ENCODE data around the gene ZMYM4.
A peak's percentile ranks its signal among the peaks of the same experiment; 100 is the strongest.

ZMYM4 gene

DNA sequence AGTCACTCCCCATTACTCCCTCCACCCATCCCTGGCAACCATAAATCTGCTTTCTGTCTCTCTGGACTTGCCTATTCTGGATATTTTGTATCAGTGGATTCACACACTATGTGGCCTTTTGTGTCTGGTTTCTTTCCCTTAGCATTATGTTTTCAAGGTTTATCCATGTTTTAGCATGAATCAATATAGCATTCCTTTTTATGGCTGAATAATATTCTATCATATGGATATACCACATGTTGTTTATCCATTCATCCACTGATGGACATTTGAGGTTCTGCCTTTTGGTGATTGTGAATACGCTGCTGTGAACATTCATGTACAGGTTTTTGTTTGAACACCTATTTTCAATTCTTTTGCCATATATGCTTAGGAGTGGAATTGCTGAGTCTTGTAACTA lies 140.4 kb downstream of the ZMYM4 start:
- no peak for DNase-seq

- no peak for DNase-seq
Measured at GRCh38 chr1:35426097-35426586, 157.6 kb downstream of the ZMYM4 start.

- DNase-seq: no peak
Measured at GRCh38 chr1:35428360-35428759, 159.9 kb downstream of the ZMYM4 start.

DNA sequence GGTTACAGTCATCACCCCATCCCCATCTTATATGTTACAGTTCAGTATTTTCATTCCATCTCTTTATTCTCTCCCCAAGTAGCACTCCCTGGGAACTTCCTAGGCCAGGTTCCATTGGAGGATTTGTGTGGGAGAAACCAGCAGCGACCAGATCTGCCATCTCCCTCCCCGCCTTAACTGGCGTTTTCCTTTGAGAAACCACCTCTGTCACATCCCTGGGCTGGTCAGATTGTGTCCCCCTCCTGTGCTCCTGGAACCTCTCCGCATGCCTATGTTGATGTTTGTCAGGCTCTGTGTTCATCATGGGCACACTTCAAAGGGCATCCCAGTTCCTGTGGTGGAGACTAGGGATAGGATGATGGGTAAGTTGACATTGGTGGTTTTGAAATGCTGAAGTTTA lies 162.3 kb downstream of the ZMYM4 start:
- DNase-seq: no peak

- no peak for DNase-seq
Measured at GRCh38 chr1:35431173-35431599, 162.7 kb downstream of the ZMYM4 start.

GRCh38 chr1:35432231-35432630 lies 163.7 kb downstream of the ZMYM4 start:
- no peak for DNase-seq

DNA sequence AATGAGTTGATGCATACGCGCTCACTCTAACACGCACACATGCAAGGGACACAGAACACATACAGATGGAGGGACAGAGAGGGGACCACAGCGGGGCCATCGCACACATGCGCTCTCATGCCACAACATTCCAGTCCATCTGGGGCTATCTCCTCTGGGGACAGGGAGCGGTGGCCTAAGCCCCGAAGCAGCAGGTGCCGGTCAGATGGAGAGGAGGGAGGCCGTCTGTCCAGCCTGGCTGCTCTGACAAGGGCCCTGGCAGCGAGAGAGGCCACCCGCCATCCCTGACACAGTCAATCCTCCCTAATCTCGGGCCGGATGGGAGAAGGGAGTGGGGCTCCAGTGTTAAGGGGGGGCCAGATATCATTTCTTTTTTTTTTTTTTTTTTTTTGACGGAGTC lies 165.2 kb downstream of the ZMYM4 start:
- DNase-seq: no peak

GRCh38 chr1:35434703-35435102 lies 166.2 kb downstream of the ZMYM4 start:
- no peak for DNase-seq

DNA sequence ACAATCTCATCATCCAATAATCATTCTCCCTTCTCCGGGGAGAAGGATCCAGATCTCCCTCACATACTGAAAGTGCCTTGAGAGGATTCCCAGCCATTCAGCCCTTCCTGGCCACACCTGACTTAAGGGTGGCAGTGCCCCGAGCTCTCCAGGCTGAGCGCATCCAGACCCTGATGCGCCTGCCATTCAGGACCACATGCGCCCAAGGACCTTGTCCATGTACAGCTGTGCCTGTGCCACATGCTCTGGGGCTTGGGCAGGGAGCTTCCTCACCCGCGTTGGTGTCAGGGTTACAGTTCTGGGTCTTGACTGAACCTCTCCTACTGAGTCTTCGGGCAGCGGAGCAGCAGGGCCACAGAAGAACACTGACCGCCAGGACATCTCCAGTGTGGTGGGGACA lies 167.6 kb downstream of the ZMYM4 start:
- DNase-seq: no peak

GRCh38 chr1:35437200-35437599 lies 168.7 kb downstream of the ZMYM4 start:
- DNase-seq: no peak

DNA sequence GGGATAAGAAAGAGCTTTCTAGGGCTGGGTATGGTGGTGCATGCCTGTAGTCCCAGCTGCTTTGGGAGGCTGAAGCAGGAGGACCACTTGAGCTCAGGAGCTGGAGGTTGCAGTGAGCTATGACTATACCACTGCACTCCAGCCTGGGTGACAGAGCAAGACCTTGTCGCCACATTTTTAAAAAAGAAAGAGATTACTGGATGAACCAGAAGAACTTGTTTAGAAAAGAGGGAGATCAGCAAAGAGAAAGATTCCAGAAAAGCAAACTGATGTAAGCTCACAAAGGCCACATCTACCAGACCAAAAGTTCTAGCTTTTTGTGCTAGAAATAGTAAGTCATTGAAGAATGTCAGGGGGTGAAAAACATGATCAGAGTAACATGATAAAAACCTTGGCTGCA lies 171.1 kb downstream of the ZMYM4 start:
- DNase-seq: no peak

- no peak for DNase-seq
Measured at GRCh38 chr1:35441926-35442579, 173.5 kb downstream of the ZMYM4 start.

DNA sequence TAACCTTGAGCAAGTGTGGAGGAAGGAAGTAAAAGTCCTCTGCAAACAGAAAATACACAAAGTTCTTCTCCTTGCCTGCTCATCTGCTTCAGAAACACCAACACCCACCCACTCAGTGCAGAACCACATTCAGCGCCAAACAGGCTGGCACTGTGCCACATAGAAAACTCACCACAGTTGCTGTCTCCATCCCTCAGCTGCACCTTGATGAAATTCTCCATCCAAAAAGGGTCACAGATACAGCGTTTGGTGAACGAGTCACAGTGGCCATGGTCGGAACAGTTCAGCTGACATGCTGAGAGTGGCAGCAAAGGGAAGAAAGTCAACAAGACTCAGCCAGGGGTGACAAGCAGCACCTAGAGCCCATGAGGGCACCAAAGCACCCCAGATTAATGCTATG lies 174.2 kb downstream of the ZMYM4 start:
- no peak for DNase-seq

DNA sequence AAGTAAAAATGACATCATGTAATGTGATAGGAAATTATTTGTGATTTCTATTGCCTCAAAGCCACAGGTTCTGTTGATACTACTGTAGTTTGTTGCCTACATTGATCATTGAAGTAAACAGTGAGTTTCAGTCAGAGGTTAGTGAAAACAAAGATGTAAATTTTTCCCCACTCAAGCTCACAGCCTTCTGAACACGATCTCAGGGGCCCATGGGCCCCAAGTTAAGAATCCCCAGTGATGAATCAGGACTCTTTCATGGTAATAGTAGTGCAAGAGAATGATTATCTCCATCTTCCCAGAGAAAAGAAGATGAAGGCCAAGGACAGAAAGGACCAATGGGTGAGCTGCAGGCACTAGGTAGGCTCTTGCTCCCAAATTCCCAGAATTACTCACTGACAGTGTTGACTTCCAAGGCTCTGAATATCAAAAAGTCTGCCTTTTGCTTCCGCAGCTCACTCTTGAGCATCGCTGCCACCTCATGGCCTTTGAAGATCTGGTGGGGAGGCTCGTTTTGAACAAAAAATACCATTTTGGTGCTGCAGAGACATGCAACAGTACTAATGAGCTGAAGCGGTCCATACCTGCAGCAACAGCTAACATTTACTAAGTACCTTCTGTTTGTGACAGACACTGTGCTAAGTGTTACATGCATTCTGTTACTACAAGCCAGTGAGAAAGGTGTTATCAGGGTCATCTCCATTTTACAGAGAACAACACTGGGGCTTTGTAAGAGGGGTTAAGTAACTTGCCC lies 175.4 kb downstream of the ZMYM4 start:
- no peak for DNase-seq

- no peak for DNase-seq
Measured at GRCh38 chr1:35444519-35444774, 175.9 kb downstream of the ZMYM4 start.

GRCh38 chr1:35447278-35447677 lies 178.8 kb downstream of the ZMYM4 start:
- DNase-seq: no peak

GRCh38 chr1:35448344-35448801 lies 179.9 kb downstream of the ZMYM4 start:
- no peak for DNase-seq

- DNase-seq: no peak
Measured at GRCh38 chr1:35449334-35450008, 181.0 kb downstream of the ZMYM4 start.

DNA sequence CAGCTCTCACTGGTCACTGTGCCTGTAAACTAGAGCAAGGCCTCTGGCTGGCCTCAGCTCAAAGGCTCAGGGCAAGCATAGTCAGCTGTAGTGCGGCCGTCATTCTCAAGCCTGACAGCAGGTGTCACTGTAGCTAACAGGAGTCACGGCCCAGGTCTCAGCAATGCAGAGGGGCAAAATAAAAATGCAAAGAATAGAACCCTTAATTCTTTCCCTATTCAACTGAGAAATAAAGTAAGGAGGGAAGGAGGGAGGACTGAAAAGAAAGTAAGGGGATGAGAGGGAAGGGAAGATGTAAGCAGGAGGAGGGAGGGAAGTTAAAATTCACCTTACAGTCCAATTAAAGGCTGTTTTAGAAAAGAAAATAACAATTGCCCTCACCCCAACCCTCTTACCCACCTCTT lies 182.6 kb downstream of the ZMYM4 start:
- peak; percentile 78 for DNase-seq

DNA sequence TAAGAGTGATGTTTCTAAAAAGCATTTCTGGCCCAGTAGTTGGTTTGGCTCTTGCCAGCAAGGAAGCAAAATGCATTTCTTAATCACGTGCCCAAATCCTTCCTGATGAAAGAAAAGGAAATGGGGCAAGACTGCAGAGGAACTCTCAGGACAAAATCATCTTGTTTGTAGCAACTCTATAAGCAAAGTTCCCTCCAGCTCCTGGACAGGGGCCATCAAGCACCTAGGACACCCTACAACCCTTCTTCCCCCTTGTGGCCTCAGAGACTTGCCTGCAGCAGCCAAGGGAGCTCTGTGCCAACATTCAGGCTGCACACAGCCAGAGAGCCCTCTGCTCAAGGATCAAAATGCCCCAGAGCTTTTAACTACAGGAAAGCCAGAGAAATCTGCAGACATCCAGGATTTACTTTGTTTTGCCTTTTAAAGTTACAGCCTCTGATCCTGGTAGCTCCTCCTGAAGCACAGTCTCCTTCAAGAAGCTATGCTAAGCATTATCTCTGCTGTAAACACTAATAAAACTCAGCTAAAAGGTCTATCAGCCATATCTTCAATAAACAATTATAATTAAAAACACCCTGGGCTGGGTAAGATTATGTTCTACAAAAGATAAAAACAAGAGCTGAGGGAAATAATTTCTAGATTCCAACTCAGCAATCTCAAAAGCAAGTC lies 183.7 kb downstream of the ZMYM4 start:
- no peak for DNase-seq

- no peak for DNase-seq
Measured at GRCh38 chr1:35453031-35453430, 184.5 kb downstream of the ZMYM4 start.

GRCh38 chr1:35454176-35454575 lies 185.7 kb downstream of the ZMYM4 start:
- no peak for DNase-seq

DNA sequence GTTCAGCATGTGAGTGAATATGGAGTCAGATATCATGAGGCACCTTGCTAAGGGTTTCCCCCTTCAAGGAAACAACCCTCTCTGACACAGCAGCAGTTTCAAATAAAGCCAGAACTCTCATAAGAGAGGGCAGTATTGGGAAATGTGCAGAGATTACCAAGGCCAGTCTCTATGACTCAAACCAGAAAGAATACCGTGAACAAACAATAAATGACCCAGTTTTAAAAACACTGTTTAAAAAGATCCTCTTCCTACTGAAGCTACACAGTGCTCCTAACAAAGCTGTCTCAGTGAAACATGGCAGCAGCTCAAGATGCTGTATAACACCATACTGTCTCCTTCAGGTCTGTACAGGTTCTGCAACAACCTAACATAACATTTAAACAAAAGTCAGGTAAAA lies 186.1 kb downstream of the ZMYM4 start:
- DNase-seq: no peak

DNA sequence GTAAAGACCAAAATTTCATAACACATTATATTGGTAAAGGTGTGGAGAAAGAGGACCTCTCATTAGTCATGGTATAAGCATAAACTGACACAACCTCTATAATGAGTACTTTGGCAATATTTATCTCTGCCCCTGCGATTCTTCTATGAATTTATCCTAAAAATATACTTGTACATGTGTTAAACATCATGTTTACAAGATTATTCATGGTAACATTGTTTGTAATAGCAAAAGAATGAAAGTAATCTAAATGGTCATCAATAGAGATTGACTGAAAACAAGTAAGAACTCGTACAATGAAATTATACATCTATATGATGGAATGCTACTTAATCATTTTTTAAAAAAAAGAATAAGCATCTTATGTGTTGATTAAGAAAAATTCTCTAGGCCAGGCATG lies 192.3 kb downstream of the ZMYM4 start:
- no peak for DNase-seq

All from CD4-positive, alpha-beta T cell treated with Interleukin-12 subunit alpha and Interleukin-12 subunit beta, for 1 hour (primary cell).